D721Med (cell line): ENCODE results near the gene ZNF532.

Source experiments
- DNase-seq: peaks from one replicate; pipeline ENCODE4 v3.0.0; 2011; ENCODE audit warnings: low spot score; ENCODE audit not compliant: insufficient read length
- FAIRE-seq: peaks from 2 replicates; lab custom pipeline; 2011; peaks lifted over from hg19 to GRCh38; lab: Jason Lieb, UNC
- TF ChIP-seq, protein P1 (sequence below): IDR thresholded peaks from 2 replicates; pipeline ENCODE4 v1.5.1; 2012; ENCODE audit warnings: mild to moderate bottlenecking, control low read depth; ENCODE audit not compliant: insufficient read depth; ENCODE audit errors: missing control alignments

Gene ZNF532

DNA sequence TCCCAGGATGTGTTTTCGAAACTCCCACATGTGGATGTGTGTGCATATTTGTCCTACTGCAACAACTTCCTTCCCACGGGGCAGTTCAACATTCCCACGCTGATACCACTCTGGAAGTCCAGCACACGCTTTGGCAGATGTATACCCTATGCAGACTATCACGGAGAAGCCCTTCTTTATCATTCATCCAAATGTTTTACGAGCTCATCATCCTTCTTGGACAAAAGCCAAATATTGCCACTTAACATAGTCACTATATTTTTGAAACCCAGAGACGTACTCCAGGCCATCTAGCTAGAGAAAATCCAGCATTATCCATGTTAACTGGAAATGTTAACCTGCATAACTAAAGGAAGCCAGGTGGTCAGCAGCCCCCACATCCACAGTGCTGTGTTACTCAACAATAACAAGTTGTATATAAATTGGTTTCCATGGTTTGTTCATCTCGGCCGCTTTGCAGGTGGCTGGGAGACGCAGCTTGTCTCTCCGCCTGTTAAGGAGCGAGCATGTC is 131.5 kb downstream of the ZNF532 start:
- DNase-seq (no peak), FAIRE-seq (no peak)
- TF ChIP-seq, protein P1, sequence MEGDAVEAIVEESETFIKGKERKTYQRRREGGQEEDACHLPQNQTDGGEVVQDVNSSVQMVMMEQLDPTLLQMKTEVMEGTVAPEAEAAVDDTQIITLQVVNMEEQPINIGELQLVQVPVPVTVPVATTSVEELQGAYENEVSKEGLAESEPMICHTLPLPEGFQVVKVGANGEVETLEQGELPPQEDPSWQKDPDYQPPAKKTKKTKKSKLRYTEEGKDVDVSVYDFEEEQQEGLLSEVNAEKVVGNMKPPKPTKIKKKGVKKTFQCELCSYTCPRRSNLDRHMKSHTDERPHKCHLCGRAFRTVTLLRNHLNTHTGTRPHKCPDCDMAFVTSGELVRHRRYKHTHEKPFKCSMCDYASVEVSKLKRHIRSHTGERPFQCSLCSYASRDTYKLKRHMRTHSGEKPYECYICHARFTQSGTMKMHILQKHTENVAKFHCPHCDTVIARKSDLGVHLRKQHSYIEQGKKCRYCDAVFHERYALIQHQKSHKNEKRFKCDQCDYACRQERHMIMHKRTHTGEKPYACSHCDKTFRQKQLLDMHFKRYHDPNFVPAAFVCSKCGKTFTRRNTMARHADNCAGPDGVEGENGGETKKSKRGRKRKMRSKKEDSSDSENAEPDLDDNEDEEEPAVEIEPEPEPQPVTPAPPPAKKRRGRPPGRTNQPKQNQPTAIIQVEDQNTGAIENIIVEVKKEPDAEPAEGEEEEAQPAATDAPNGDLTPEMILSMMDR, result no peak

DNA sequence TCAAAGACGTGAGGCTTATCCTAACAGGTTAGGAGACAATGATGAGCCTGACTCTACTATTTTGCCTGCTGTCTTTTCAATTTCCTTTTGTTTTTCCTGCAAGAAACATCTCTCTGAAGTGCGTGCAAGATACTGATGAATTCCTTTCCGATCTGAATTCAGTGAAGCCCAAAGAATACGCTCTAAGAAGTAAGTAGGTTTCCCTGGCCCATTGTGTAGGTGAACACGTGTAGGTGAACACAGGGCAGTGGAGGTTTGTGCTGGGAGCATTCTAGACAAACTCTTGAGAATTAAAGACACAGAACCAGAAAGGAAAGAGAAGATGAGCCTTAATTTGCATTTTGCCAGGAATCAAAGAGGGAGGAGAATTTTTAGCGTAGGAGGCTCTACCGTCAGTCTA is 132.0 kb downstream of the ZNF532 start:
- DNase-seq (no peak), FAIRE-seq (no peak)
- TF ChIP-seq, protein P1, result no peak

DNA sequence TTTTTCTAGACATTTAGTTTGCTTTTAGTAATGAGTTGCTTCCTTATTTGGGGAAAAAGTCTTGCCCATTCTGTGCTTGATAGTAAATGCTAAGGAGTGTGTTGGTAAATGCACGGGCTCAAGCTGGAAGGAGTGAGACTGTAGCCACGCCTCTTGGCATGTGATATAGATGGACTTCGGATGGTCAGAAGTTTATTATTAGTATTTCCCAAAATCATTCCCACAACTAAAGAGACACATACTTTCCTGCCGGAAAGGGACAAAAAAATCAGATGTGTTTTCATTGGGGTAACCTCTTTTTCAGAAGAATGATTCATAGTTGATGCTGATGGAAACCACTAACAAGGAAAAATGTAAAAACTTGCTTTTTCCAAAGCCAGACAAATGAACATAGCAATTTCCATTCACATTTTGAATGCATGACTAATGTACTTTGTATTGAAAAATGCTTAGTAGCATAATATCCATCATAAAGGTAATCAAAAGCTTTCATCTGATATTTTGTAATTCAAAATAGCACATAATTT is 133.2 kb downstream of the ZNF532 start:
- DNase-seq, result no peak
- TF ChIP-seq, protein P1, result no peak
- FAIRE-seq, result peak; percentile 100

DNA sequence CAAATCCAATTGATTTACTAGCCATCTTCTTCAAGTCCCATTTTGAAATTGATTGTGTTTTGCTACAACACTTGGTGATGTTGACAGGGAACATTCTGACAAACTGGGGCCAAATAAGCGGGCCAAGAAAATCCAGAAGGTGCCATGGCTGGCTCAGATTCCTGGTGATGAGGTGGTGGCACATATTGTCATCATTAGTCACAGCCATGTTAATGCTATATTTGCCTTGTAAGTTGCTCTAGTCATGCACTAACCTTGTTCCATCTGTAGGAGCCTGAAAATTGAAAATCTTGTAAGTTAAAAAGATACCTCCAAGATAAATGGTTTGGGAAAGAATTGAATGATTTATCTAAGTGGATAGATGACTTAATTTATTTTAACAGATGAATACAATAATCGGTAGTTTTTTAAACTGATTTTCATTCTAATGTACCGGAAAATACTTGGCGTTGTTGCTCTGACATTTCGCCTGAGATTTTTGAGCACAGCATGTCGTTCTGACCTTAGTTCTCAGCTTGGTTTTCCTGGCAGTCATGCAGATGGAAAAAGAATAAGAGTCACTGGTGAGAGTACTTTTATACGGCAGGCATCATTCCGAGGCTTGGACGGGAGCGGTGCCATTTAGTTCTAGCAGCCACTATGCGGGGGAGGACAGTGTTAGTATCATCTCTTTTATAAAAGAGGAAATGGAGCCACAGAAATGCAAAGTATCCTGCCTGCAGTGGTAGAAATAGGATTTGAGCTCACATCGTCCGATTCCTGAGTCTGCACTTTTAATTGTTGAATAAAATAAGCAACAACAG is 133.9 kb downstream of the ZNF532 start:
- FAIRE-seq, result peak; percentile 6
- TF ChIP-seq, protein P1, result no peak
- DNase-seq, result no peak

DNA sequence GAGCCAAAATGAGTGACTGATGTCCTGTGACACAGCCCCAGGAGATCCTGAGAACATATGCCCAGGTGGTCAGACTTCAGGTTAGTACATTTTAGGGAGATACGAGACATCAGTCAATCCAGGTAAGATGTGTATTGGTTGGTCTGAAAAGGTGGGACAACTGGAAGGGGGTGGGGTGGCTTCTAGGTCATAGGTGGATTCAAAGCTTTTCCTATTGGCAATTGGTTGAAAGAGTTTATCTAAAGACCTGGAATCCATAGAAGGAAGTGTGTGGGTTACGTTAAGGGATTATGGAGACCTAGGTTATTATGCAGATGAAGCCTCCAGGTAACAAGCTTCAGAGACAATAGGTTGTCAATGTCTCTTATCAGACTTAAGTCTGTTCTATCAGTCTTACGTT is 136.5 kb downstream of the ZNF532 start:
- DNase-seq, result no peak
- TF ChIP-seq, protein P1, result no peak
- peak; percentile 94 for FAIRE-seq

DNA sequence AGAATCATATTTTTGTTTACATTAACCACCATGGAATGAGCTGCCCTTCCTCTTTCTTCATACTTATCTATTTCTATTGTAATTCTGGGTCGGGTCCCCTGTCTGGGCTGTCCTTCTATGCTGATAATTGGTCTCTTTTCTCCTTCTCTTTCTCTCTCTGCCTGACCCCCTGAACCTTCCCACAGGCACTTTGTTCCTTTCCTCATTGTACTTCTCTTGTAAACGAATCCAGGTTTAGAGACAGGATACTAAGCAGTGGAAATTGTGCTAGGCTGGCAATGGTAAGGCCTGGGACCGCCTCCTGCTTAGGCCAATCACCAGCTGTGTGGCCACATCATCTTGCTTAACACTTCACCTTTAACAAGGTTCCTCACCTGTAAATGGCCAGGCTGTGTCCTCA is 137.0 kb downstream of the ZNF532 start:
- FAIRE-seq (no peak), DNase-seq (no peak)
- TF ChIP-seq, protein P1, result no peak

DNA sequence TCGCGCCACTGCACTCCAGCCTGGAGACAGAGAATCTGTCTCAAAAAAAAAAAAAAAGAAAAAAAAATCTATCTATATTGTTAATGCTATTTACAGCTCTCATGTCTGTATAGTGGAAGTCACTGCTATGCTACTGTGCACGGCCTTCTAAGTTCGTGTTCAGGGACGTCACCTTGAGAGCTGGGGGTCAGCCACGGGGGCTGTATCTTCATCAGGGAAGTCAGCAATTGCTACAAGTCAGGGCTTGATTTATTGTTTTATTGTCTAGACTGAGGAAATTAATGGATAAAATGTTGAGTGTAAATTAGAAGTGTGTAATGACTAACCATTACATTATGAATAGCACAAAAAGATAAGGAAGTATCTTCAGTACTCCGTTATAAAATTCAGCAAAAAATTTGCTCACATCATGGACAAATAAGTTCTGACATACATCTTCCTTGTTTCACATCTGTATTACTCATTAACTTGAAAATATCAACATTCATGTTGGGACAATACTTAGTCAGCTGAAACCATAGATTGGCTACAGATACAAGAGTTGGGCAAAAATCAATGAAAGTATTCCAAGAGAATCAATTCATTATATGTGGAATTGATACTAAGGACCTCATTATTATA is 138.4 kb downstream of the ZNF532 start:
- TF ChIP-seq, protein P1, result no peak
- peak; percentile 99 for FAIRE-seq
- no peak for DNase-seq
